Measurements from ENCODE around the gene UBP1.

The UBP1 gene

GRCh38 chr3:33395900-33396299, 44.3 kb downstream of the UBP1 start:
- no peak overlapping the region for H3K27ac ChIP-seq (ENCODE audit: low read depth, low read length)
- H3K4me1 ChIP-seq (ENCODE audit: control insufficient read depth, low read length), result no peaks in the 10 kb centered on the region
- no peak overlapping the region for H3K4me3 ChIP-seq (ENCODE audit: low read length)
- H4K20me1 ChIP-seq (ENCODE audit: control insufficient read depth, insufficient read depth, low read depth, low read length), result no peaks in the 10 kb centered on the region
- no peaks in the 10 kb centered on the region for H3K9me2 ChIP-seq (replicated peaks; ENCODE audit: control insufficient read depth, low read length)
- H3K27me3 ChIP-seq (ENCODE audit: control insufficient read depth, low read length), result no peaks in the 10 kb centered on the region
- no peaks in the 10 kb centered on the region for H3K79me2 ChIP-seq (ENCODE audit: control insufficient read depth, low read length)
- no peaks in the 10 kb centered on the region for H3K9me3 ChIP-seq (ENCODE audit: control insufficient read depth, insufficient read depth, low read length)
- no peaks in the 10 kb centered on the region for H3F3A ChIP-seq (ENCODE audit: control insufficient read depth, insufficient read depth)
- H3K4me2 ChIP-seq (ENCODE audit: low read length), result no peak overlapping the region
- TF ChIP-seq EZH2phosphoT487 (IDR thresholded peaks at IDR 0.05; ENCODE audit: borderline replicate concordance, low read length) (no peak), CTCF (IDR thresholded peaks at IDR 0.05; ENCODE audit: low read depth, low read length, poor library complexity, severe bottlenecking) (no peak)
- peaks cover 84% of the 10 kb centered on the region for H3K36me3 ChIP-seq (ENCODE audit: control insufficient read depth, low read length)

- no peak for TF ChIP-seq EZH2phosphoT487 (IDR thresholded peaks at IDR 0.05; ENCODE audit: borderline replicate concordance, low read length)
- TF ChIP-seq CTCF (IDR thresholded peaks at IDR 0.05; ENCODE audit: low read depth, low read length, poor library complexity, severe bottlenecking), result no peak
- Histone ChIP-seq H3K9me3 (ENCODE audit: control insufficient read depth, insufficient read depth, low read length) (no peaks in the 10 kb centered on the region), H3K4me2 (ENCODE audit: low read length) (no peak overlapping the region), H3K4me3 (ENCODE audit: low read length) (no peak overlapping the region), H4K20me1 (ENCODE audit: control insufficient read depth, insufficient read depth, low read depth, low read length) (no peaks in the 10 kb centered on the region), H3K27ac (ENCODE audit: low read depth, low read length) (no peak overlapping the region), H3F3A (ENCODE audit: control insufficient read depth, insufficient read depth) (no peaks in the 10 kb centered on the region), H3K27me3 (ENCODE audit: control insufficient read depth, low read length) (no peaks in the 10 kb centered on the region), H3K79me2 (ENCODE audit: control insufficient read depth, low read length) (no peaks in the 10 kb centered on the region), H3K4me1 (ENCODE audit: control insufficient read depth, low read length) (no peaks in the 10 kb centered on the region), H3K9me2 (replicated peaks; ENCODE audit: control insufficient read depth, low read length) (no peaks in the 10 kb centered on the region), H3K36me3 (ENCODE audit: control insufficient read depth, low read length) (peaks cover 86% of the 10 kb centered on the region)
These were observed 45.7 kb downstream of the UBP1 start for GRCh38 chr3:33394403-33395054.

GRCh38 chr3:33392703-33393125, 47.5 kb downstream of the UBP1 start:
- H4K20me1 ChIP-seq (ENCODE audit: control insufficient read depth, insufficient read depth, low read depth, low read length), result no peaks in the 10 kb centered on the region
- TF ChIP-seq EZH2phosphoT487 (IDR thresholded peaks at IDR 0.05; ENCODE audit: borderline replicate concordance, low read length), result no peak
- no peak for TF ChIP-seq CTCF (IDR thresholded peaks at IDR 0.05; ENCODE audit: low read depth, low read length, poor library complexity, severe bottlenecking)
- no peaks in the 10 kb centered on the region for H3K9me3 ChIP-seq (ENCODE audit: control insufficient read depth, insufficient read depth, low read length)
- H3K36me3 ChIP-seq (ENCODE audit: control insufficient read depth, low read length), result peaks cover 80% of the 10 kb centered on the region
- no peaks in the 10 kb centered on the region for H3K79me2 ChIP-seq (ENCODE audit: control insufficient read depth, low read length)
- no peak overlapping the region for H3K4me3 ChIP-seq (ENCODE audit: low read length)
- H3F3A ChIP-seq (ENCODE audit: control insufficient read depth, insufficient read depth), result no peaks in the 10 kb centered on the region
- no peak overlapping the region for H3K27ac ChIP-seq (ENCODE audit: low read depth, low read length)
- no peaks in the 10 kb centered on the region for H3K4me1 ChIP-seq (ENCODE audit: control insufficient read depth, low read length)
- H3K9me2 ChIP-seq (replicated peaks; ENCODE audit: control insufficient read depth, low read length), result no peaks in the 10 kb centered on the region
- no peaks in the 10 kb centered on the region for H3K27me3 ChIP-seq (ENCODE audit: control insufficient read depth, low read length)
- H3K4me2 ChIP-seq (ENCODE audit: low read length), result no peak overlapping the region

Measured in DOHH2 (cell line).